GM12878 (cell line): Measurements from ENCODE around the gene LYZ. TPM values are rescaled to one million over a fixed set of nuclear protein-coding genes. Genes with fewer than 3 reads are reported as not detected.

Experiments used
- BCL3 ChIP-seq: IDR thresholded peaks from 2 replicates; pipeline ENCODE4 v1.6.1; 2011; ENCODE audit warnings: borderline replicate concordance, low read depth, mild to moderate bottlenecking, moderate library complexity, low read length; ENCODE audit not compliant: insufficient read depth, poor library complexity, severe bottlenecking
- CREM ChIP-seq: IDR thresholded peaks from 2 replicates; pipeline ENCODE4 v1.6.1; 2014; ENCODE audit warnings: antibody characterized with exemption, low read depth
- CUX1 ChIP-seq: IDR thresholded peaks from 2 replicates; pipeline ENCODE4 v1.6.1; 2012; ENCODE audit warnings: improper control_type of control experiment, low read depth, low read length; ENCODE audit not compliant: insufficient replicate concordance
- polyA plus RNA-seq, 11 experiments: library from polyadenylated mRNA; depleted of rRNA in 4 of 11; unstranded in 6 of 11; stranded (reverse) in 5 of 11; fragments of >200 nt; fragmentation: Nextera tagmentation in 4 of 11; fragmentation: Illumina TruSeq in 1 of 11; extraction: Ambion mirVana in 4 of 11; extraction: Trizol in 1 of 11; gene quantifications; 1 replicate in 1 of 11; 2 replicates in 10 of 11; pipeline versions ENCODE4 v1.2.1 to v1.2.3, GENCODE V29; 2011 to 2016; ENCODE audit warnings: inconsistent platforms in 2 of 11, missing spikeins in 2 of 11, low read depth in 1 of 11
- total RNA-seq, 4 experiments: library from RNA; depleted of rRNA in 3 of 4; stranded (reverse); fragments of >200 nt in 3 of 4; fragmentation: Illumina TruSeq in 1 of 4; extraction: Trizol in 1 of 4; gene quantifications; 2 replicates each; pipeline versions ENCODE4 v1.2.1 to v1.2.3, GENCODE V29; 2013 to 2021
- TF ChIP-seq, protein P1 (sequence below): fragments of 450-650 bp; conservative IDR thresholded peaks from 2 replicates; pipeline ENCODE4 v1.6.1; 2017; ENCODE audit warnings: mild to moderate bottlenecking, moderate library complexity

LYZ gene
- total and polyA plus RNA-seq, 10 of the 15 experiments (the other 5 are each of a cell fraction or from before 2014, with no cell fraction given) = 1.9 TPM; not detected in 9

DNA sequence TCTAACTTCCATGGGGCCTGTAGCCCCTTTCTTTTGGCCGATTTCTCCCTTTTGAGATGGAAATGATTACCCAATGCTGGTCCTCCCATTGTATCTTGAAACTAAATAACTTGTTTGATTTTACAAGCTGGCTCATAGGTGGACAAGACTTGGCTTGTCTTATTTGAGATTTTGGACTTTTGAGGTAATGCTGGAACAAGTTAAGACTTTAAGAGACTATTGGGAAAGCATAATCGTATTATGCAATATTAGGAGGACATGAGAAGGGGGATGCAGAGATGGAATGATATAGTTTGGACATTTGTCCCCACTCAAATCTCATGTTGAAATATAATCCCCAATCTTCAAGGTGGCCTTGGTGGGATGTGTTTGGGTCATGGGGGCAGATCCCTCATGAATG lies 49.2 kb upstream of the LYZ start (continued):
- TF ChIP-seq CUX1 (no peak), CREM (no peak), BCL3 (no peak)
- TF ChIP-seq, protein P1, sequence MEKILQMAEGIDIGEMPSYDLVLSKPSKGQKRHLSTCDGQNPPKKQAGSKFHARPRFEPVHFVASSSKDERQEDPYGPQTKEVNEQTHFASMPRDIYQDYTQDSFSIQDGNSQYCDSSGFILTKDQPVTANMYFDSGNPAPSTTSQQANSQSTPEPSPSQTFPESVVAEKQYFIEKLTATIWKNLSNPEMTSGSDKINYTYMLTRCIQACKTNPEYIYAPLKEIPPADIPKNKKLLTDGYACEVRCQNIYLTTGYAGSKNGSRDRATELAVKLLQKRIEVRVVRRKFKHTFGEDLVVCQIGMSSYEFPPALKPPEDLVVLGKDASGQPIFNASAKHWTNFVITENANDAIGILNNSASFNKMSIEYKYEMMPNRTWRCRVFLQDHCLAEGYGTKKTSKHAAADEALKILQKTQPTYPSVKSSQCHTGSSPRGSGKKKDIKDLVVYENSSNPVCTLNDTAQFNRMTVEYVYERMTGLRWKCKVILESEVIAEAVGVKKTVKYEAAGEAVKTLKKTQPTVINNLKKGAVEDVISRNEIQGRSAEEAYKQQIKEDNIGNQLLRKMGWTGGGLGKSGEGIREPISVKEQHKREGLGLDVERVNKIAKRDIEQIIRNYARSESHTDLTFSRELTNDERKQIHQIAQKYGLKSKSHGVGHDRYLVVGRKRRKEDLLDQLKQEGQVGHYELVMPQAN = no peak
- TF ChIP-seq, all 136 proteins: peak for 0
